ENCODE data around the gene IL11. TPM values are rescaled to one million over a fixed set of nuclear protein-coding genes. Genes with fewer than 3 reads are reported as not detected.

The IL11 gene
- total RNA-seq, 2 experiments from 2014 or later = not detected

DNA sequence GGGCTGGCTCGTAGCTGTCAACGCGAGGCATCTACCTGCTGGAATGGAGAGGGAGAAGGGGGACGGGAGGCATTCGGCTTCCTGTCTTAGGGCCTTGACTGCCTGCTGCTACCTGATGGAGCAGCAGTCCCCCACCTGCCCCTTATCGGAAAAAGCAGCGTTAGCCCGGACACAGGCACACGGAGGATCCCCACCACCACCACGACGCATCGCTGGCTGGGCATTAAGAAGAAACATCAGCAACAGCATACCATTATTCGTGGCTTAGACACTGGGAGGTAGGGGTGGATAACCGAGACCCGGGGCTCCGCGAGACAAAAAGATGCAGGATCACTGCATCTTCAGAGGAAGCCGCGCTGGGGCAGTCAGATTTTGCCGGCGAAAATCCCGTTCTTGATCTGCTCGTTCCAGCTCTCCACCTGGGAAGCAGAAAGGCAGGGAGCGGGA is 16.9 kb downstream of the IL11 start:
- H3K4me3 Mint-ChIP-seq = peak overlapping the region; percentile 73
- peaks cover 15% of the 10 kb centered on the region for H3K4me1 Mint-ChIP-seq (ENCODE audit: low read depth)
- intact Hi-C loops (cut with micrococcal nuclease) = loop anchor here (5.0 kb wide), 1 partner anchor 51 kb away; no protein-coding TSS in a partner anchor
- H3K27ac Mint-ChIP-seq = no peak overlapping the region
- no peaks in the 10 kb centered on the region for H3K36me3 Mint-ChIP-seq (ENCODE audit: low read depth)
- H3K27me3 Mint-ChIP-seq (ENCODE audit: low read depth) = peaks cover 49% of the 10 kb centered on the region
- DNase-seq = no peak
- H3K9me3 Mint-ChIP-seq = no peaks in the 10 kb centered on the region
- CTCF ChIA-PET = no interaction called here

DNA sequence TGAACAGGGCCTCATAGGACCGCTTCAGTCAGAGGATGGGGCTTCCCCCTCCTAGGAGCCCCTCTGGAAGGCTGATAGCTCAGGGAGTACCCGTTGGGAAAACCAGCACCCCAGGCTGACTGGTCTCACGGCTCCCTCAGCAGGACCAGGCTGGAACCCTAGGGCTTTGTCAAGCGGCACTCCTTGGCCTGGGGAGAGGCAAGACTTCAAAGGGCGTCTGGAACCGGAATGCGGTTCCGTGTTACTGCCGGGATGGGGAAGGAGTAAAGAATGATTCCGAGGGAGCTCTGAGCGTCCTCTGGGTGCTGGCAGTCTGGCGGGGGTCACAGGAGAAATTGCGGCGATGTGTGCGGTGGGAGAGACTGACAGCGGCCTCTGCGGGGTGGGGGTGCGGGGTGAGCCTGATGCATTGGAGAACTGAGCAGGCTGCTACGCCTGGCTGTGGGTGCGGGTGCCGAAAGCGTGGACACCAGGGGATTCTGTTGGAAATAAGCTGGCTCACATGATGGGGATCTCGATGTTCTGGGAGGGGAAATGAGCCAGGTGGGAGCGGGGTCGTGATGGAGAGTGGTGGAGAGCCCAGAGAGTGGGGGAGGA is 17.6 kb downstream of the IL11 start:
- H3K36me3 Mint-ChIP-seq (ENCODE audit: low read depth) = no peaks in the 10 kb centered on the region
- CTCF ChIA-PET = interaction anchor here (0.6 to 0.8 kb wide), 2 partner anchors 25 to 32 kb away, joined by 3 read pairs; partner anchors contain the start of gene TMEM238
- no peaks in the 10 kb centered on the region for H3K9me3 Mint-ChIP-seq
- H3K4me1 Mint-ChIP-seq (ENCODE audit: low read depth) = peaks cover 15% of the 10 kb centered on the region
- H3K27me3 Mint-ChIP-seq (ENCODE audit: low read depth) = peaks cover 47% of the 10 kb centered on the region
- H3K27ac Mint-ChIP-seq = no peak overlapping the region
- peak overlapping the region; percentile 10 for H3K4me3 Mint-ChIP-seq
- intact Hi-C loops (cut with micrococcal nuclease) = loop anchor here (5.0 kb wide), 1 partner anchor 50 kb away; no protein-coding TSS in a partner anchor
- DNase-seq = no peak

DNA sequence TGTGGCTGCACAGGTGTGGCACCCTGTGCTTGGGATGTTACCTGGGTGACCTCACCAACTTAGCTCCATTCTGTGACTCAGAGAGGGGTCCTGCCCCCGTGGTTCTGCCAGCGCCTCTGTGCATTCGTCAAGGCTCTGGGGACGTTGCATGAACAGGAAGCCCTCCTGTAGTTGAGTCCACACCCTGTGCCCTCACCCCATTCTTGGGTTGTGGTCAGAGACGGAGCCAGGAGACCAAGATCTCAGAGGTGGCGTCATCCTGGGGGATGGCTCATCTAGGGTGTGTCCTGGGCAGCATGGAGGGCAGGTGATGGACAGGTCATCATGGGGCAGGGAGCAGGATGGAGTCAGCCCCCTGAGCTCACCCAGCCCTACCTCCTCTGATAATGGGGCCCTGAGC is 18.2 kb downstream of the IL11 start:
- no peak overlapping the region for H3K4me3 Mint-ChIP-seq
- intact Hi-C loops (cut with micrococcal nuclease) = loop anchor here (5.0 kb wide), 1 partner anchor 50 kb away; no protein-coding TSS in a partner anchor
- H3K27ac Mint-ChIP-seq = no peak overlapping the region
- DNase-seq = no peak
- no peaks in the 10 kb centered on the region for H3K9me3 Mint-ChIP-seq
- CTCF ChIA-PET = interaction anchor here (0.8 kb wide), 1 partner anchor 32 kb away, joined by 3 read pairs; the partner anchor contains the start of gene TMEM238
- H3K36me3 Mint-ChIP-seq (ENCODE audit: low read depth) = no peaks in the 10 kb centered on the region
- H3K27me3 Mint-ChIP-seq (ENCODE audit: low read depth) = peaks cover 42% of the 10 kb centered on the region
- H3K4me1 Mint-ChIP-seq (ENCODE audit: low read depth) = peaks cover 15% of the 10 kb centered on the region

DNA sequence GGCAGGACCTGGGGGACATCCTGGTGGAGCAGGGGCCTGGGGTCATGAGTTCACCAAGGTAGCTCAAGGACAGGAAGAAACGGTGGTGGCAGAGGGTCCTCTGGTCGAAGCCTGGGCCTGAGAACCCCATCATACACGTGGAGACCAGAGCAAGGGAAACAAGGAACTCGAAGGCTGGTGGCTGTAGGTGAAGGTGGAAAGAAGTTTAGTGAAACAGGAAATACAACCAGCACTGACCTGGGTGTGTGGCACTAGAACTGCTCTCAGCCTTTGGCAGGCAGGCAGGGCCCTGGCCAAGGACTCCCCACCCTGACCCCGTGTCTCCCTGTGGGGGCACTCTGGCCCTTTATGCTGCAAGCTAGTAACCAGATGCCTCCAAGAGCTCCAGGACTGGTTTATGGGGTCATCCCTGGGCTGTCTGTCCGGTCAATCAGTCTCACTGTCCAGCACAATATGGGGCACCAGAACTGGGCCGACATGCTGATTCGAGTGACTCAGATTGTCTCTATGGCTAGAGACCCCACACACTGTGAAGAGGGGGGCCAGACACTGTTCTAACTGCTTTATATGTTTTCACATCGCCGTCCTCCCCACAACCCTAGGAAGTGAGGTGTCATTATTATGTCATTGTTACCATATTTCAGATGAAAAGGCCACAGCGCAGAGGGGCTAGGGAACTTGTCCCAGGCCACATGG is 19.5 kb downstream of the IL11 start:
- no peaks in the 10 kb centered on the region for H3K9me3 Mint-ChIP-seq
- no peak for DNase-seq
- H3K36me3 Mint-ChIP-seq (ENCODE audit: low read depth) = no peaks in the 10 kb centered on the region
- CTCF ChIA-PET = no interaction called here
- intact Hi-C loops (cut with micrococcal nuclease) = loop anchor here (5.0 kb wide), 1 partner anchor 48 kb away; no protein-coding TSS in a partner anchor
- no peak overlapping the region for H3K27ac Mint-ChIP-seq
- H3K27me3 Mint-ChIP-seq (ENCODE audit: low read depth) = peaks cover 41% of the 10 kb centered on the region
- peaks cover 15% of the 10 kb centered on the region for H3K4me1 Mint-ChIP-seq (ENCODE audit: low read depth)
- no peak overlapping the region for H3K4me3 Mint-ChIP-seq

DNA sequence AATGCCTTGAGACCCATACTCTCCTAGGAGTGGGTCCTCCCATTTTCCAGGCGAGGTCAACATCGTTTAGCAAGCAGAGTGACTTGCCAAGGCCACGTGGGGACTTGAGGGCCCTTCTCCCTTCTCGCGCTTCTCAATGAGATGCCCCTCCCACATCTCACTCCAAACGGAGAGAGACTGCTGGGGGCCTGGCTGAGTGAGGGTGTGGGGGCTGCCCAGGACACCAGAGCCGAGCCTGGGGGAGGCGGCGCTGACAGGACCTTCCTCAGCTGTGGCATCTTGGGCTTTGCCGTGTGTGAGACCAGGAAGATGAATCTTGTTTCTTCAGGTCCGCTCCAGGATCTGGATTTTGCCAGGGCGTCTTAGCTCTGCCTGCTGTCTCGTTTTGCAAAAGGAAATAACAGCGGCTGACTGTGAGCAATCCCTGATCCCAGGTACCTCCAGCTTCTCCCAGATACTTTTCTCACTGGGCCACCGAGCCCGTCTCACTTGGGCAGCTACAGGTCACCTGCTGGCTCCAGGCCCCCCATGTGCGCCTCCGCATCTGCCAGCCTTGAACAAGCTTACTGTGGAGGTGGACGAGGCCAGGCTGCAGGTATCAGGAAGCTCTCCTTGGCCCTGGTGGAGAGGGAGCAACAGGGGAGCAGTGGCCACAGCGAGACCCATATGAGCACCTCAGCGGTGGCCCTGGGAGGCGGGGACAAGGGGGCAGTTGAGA is 21.8 kb downstream of the IL11 start:
- Mint-ChIP-seq H3K36me3 (ENCODE audit: low read depth) (peaks cover 1% of the 10 kb centered on the region), H3K4me1 (ENCODE audit: low read depth) (peaks cover 11% of the 10 kb centered on the region), H3K27me3 (ENCODE audit: low read depth) (peaks cover 32% of the 10 kb centered on the region), H3K27ac (no peak overlapping the region), H3K4me3 (no peak overlapping the region), H3K9me3 (no peaks in the 10 kb centered on the region)
- CTCF ChIA-PET = interaction anchor here (1.0 to 2.4 kb wide), 3 partner anchors 47 to 188 kb away, joined by 3 to 7 read pairs (median 3); no protein-coding TSS in a partner anchor
- no peak for DNase-seq
- intact Hi-C loops (cut with micrococcal nuclease) = no loop called here

DNA sequence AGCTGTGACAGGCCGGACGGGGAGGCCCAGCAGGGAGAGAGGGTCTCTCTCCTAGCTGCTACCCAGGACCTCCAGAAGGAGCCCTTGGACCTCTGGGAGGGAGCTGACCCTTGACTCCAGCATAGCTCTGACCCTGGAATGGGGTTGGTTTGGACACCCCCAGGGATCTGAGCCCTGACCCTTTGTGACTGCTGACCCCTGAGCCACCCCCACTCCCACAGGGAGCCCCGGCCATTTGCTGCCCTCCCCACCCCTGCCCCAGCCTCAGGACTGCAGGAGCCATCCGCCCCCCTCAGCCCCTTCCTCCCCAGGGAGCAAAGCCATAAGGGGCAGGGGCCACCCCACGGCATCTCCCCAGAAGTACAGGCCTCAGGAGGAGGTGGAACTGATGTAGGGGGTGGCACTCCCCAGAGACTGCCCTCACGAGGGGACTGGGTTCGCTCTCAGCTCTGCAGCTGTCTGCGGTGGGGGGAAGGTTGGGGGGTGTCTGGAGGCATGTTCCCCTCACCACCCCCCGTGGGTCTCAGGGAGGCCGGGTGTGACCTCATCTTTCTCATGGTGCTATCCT is 22.7 kb downstream of the IL11 start:
- no peak for DNase-seq
- Mint-ChIP-seq H3K27ac (no peak overlapping the region), H3K27me3 (ENCODE audit: low read depth) (peaks cover 22% of the 10 kb centered on the region), H3K36me3 (ENCODE audit: low read depth) (peaks cover 8% of the 10 kb centered on the region), H3K4me1 (ENCODE audit: low read depth) (peaks cover 1% of the 10 kb centered on the region), H3K9me3 (no peaks in the 10 kb centered on the region), H3K4me3 (no peak overlapping the region)
- intact Hi-C loops (cut with micrococcal nuclease) = no loop called here
- CTCF ChIA-PET = no interaction called here

DNA sequence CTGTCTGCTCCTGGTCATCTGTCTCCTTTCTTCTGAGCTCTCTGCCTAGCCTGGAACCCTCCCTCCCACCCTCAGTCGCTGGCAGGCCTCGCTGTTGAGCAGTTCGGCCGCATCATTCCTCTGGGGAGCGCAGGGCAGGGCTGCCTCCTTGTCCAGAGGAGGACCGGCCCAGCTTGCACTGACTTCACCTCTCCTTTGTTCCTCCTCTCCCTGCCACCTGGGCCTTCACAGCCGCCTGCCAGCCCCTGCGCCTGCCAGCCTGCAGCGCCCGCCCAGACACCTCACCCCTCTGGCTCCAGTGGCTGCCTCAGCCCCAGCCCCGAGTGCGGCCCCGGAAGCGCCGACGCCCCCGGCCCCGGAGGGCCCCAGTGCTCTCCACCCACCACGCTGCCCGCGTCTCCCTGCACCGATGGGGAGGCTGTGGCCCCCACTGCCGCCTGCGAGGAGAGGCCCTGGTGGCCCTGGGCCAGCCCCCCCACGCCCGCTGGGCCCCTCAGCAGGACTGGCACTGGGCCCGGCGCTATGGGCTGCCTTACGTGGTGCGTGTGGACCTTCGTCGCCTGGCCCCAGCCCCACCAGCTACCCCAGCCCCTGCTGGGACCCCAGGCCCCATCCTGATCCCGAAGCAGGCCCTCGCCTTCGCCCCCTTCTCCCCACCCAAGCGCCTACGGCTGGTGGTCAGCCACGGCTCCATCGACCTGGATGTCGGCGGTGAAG is 23.4 kb downstream of the IL11 start:
- intact Hi-C loops (cut with micrococcal nuclease) = no loop called here
- CTCF ChIA-PET = no interaction called here
- Mint-ChIP-seq H3K27ac (no peak overlapping the region), H3K4me3 (no peak overlapping the region), H3K36me3 (ENCODE audit: low read depth) (peaks cover 10% of the 10 kb centered on the region), H3K9me3 (no peaks in the 10 kb centered on the region), H3K27me3 (ENCODE audit: low read depth) (peaks cover 16% of the 10 kb centered on the region), H3K4me1 (ENCODE audit: low read depth) (no peaks in the 10 kb centered on the region)
- DNase-seq = no peak

DNA sequence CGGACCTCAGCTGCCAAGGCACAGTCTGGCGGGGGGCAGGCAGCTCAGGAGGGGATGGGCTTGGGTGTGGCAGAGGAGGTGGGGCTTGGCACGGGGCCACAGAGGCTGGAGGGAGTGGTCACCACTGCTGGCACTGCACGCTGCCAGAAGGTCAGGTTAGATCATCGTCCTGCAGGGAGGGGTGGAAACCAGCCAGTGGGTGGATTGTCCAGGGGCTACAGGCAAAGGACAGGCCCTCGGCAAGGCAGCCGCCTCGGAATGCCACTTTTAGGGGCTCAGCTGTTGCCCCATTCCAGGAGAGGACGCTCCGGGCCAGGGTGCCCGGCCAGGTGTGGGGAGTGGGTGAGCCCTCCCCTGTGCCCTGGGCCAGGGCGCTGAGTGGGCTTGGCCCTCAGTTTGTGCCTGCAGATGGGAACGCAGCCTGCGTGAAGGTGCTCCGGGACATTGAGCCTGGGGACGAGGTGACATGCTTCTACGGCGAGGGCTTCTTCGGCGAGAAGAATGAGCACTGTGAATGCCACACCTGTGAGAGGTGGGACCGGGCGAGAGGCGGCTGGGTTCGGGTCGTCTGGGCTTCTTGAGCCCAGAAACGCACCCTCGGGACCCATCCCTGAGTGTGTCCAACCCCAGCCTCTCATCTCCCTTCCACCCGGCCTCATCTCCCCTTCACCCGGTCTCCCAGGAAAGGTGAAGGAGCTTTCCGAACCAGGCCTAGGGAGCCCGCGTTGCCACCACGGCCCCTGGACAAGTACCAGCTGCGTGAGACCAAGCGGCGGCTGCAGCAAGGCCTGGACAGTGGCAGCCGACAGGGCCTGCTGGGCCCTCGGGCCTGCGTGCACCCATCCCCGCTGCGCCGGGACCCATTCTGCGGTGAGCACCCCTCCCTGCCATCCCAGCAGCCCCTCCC is 24.2 kb downstream of the IL11 start:
- H3K27me3 Mint-ChIP-seq (ENCODE audit: low read depth) = peaks cover 8% of the 10 kb centered on the region
- no peak overlapping the region for H3K4me3 Mint-ChIP-seq
- H3K36me3 Mint-ChIP-seq (ENCODE audit: low read depth) = peaks cover 12% of the 10 kb centered on the region
- no peak overlapping the region for H3K27ac Mint-ChIP-seq
- intact Hi-C loops (cut with micrococcal nuclease) = no loop called here
- no peaks in the 10 kb centered on the region for H3K9me3 Mint-ChIP-seq
- H3K4me1 Mint-ChIP-seq (ENCODE audit: low read depth) = peaks cover 5% of the 10 kb centered on the region
- no peak for DNase-seq
- CTCF ChIA-PET = no interaction called here

DNA sequence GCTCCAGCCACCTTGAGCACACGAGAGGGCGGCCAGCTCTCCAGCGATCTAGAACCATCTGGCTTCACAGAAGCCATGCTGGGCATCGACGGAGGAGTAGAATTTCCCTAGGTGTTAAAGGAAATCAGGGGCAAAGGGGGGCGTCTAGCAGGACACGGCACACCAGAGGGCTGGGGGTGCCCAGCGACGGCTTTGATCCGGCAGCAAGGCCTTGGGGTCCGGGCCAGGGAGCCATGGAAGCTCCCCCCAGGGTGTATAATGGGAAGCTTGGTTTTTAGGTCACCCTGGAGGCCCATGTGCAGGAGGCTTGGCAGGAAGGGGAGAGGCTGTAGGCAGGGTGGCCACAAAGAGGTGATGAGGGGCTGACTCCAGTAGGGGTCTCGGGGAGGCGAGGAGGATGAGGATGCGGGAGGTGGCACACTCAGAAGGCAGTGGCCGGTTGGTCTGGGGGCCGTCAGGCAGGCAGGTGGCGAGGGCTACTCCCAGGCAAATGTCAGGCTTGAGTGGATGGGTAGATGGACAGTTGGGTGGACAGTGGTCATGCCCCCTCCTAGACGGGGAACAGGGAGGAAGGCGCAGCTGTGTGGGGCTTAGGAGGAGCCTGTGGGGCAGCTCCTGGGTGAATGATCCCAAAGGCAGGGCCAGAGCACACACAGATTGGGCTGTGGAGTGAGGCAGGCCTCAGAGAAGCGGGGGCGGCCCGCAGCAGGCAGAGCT is 25.0 kb downstream of the IL11 start:
- DNase-seq = no peak
- H3K4me1 Mint-ChIP-seq (ENCODE audit: low read depth) = peaks cover 5% of the 10 kb centered on the region
- CTCF ChIA-PET = no interaction called here
- no peaks in the 10 kb centered on the region for H3K27me3 Mint-ChIP-seq (ENCODE audit: low read depth)
- intact Hi-C loops (cut with micrococcal nuclease) = no loop called here
- H3K27ac Mint-ChIP-seq = no peak overlapping the region
- no peaks in the 10 kb centered on the region for H3K9me3 Mint-ChIP-seq
- H3K36me3 Mint-ChIP-seq (ENCODE audit: low read depth) = peaks cover 12% of the 10 kb centered on the region
- no peak overlapping the region for H3K4me3 Mint-ChIP-seq

DNA sequence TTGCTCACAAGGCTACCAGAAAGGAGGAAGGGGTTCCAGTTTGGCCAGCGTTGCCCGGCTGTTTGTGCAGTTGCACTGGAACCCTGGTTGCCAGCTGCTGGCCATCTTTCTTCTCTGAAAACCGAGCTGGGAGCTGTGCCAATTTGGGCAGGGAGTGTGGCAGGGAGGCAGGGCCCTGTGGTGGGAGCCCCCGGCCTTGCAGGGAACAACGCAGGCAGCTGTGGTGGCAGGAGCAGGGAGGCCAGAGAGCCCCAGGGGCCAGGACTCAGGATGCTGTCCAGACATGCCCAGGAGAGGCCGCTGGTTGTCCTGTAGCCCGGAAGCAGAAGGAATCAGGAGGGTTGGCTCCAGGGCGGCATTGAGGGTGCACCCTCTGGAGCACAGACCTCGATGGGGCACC is 25.8 kb downstream of the IL11 start:
- H3K9me3 Mint-ChIP-seq = no peaks in the 10 kb centered on the region

More for the DNA sequence above, 25.8 kb downstream of the IL11 start:
- H3K36me3 Mint-ChIP-seq (ENCODE audit: low read depth) = peaks cover 12% of the 10 kb centered on the region
- no peak overlapping the region for H3K27ac Mint-ChIP-seq
- H3K4me3 Mint-ChIP-seq = no peak overlapping the region
- H3K27me3 Mint-ChIP-seq (ENCODE audit: low read depth) = no peaks in the 10 kb centered on the region
- CTCF ChIA-PET = interaction anchor here (1.2 kb wide), 1 partner anchor 43 kb away, joined by 3 read pairs; no protein-coding TSS in a partner anchor
- H3K4me1 Mint-ChIP-seq (ENCODE audit: low read depth) = peaks cover 5% of the 10 kb centered on the region
- DNase-seq = no peak
- intact Hi-C loops (cut with micrococcal nuclease) = no loop called here
